ENCODE results near the gene TRIM73.
"Not testable (repeated sequence)": the region's sequence is repeated elsewhere in the genome, so short reads cannot be mapped to it uniquely, and the experiment has no call there.

- TF ChIP-seq, protein P1, sequence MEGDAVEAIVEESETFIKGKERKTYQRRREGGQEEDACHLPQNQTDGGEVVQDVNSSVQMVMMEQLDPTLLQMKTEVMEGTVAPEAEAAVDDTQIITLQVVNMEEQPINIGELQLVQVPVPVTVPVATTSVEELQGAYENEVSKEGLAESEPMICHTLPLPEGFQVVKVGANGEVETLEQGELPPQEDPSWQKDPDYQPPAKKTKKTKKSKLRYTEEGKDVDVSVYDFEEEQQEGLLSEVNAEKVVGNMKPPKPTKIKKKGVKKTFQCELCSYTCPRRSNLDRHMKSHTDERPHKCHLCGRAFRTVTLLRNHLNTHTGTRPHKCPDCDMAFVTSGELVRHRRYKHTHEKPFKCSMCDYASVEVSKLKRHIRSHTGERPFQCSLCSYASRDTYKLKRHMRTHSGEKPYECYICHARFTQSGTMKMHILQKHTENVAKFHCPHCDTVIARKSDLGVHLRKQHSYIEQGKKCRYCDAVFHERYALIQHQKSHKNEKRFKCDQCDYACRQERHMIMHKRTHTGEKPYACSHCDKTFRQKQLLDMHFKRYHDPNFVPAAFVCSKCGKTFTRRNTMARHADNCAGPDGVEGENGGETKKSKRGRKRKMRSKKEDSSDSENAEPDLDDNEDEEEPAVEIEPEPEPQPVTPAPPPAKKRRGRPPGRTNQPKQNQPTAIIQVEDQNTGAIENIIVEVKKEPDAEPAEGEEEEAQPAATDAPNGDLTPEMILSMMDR (conservative IDR thresholded peaks at IDR 0.05): not testable (repeated sequence)
- not testable (repeated sequence) for TF ChIP-seq EZH2 (IDR thresholded peaks at IDR 0.05; ENCODE audit: low read depth)
These were observed 20.7 kb upstream of the TRIM73 start for GRCh38 chr7:75374519-75375317.

All from PC-9 (cell line).